ENCODE results near the gene DCAF6.
"Not testable (repeated sequence)": the region's sequence is repeated elsewhere in the genome, so short reads cannot be mapped to it uniquely, and the experiment has no call there.

Gene DCAF6

GRCh38 chr1:167924102-167924501, 12.4 kb upstream of the DCAF6 start:
- in situ Hi-C loops (cut with HindIII; ENCODE audit: low sequenced_read_pairs) = no loop called here
- DNase-seq (ENCODE audit: low read depth) = no peak
- no peak for TF ChIP-seq CTCF (IDR thresholded peaks at IDR 0.05; ENCODE audit: low read depth, low read length, missing control alignments)
- H3K4me3 ChIP-seq (ENCODE audit: low read depth, low read length) = no peak overlapping the region

- in situ Hi-C loops (cut with HindIII; ENCODE audit: low sequenced_read_pairs) = no loop called here
- DNase-seq (ENCODE audit: low read depth) = no peak
- TF ChIP-seq CTCF (IDR thresholded peaks at IDR 0.05; ENCODE audit: low read depth, low read length, missing control alignments) = no peak
- H3K4me3 ChIP-seq (ENCODE audit: low read depth, low read length) = no peak overlapping the region
Observed at GRCh38 chr1:167924543-167925231, 11.8 kb upstream of the DCAF6 start.

GRCh38 chr1:167926486-167926997, 9.9 kb upstream of the DCAF6 start:
- no peak for TF ChIP-seq CTCF (IDR thresholded peaks at IDR 0.05; ENCODE audit: low read depth, low read length, missing control alignments)
- no peak overlapping the region for H3K4me3 ChIP-seq (ENCODE audit: low read depth, low read length)
- DNase-seq (ENCODE audit: low read depth) = no peak
- in situ Hi-C loops (cut with HindIII; ENCODE audit: low sequenced_read_pairs) = no loop called here

GRCh38 chr1:167927046-167927754, 9.3 kb upstream of the DCAF6 start:
- H3K4me3 ChIP-seq (ENCODE audit: low read depth, low read length) = no peak overlapping the region
- no peak for TF ChIP-seq CTCF (IDR thresholded peaks at IDR 0.05; ENCODE audit: low read depth, low read length, missing control alignments)
- no peak for DNase-seq (ENCODE audit: low read depth)
- in situ Hi-C loops (cut with HindIII; ENCODE audit: low sequenced_read_pairs) = no loop called here

- no peak for TF ChIP-seq CTCF (IDR thresholded peaks at IDR 0.05; ENCODE audit: low read depth, low read length, missing control alignments)
- no peak overlapping the region for H3K4me3 ChIP-seq (ENCODE audit: low read depth, low read length)
- no peak for DNase-seq (ENCODE audit: low read depth)
- in situ Hi-C loops (cut with HindIII; ENCODE audit: low sequenced_read_pairs) = no loop called here
Observed at GRCh38 chr1:167928457-167928852, 8.0 kb upstream of the DCAF6 start.

- DNase-seq (ENCODE audit: low read depth); in situ Hi-C loops (cut with HindIII; ENCODE audit: low sequenced_read_pairs); H3K4me3 ChIP-seq (ENCODE audit: low read depth, low read length): not testable (repeated sequence)
Observed at GRCh38 chr1:167928919-167929318, 7.6 kb upstream of the DCAF6 start.

GRCh38 chr1:167929725-167930124, 6.8 kb upstream of the DCAF6 start:
- TF ChIP-seq CTCF (IDR thresholded peaks at IDR 0.05; ENCODE audit: low read depth, low read length, missing control alignments) = no peak

More at GRCh38 chr1:167929725-167930124, 6.8 kb upstream of the DCAF6 start:
- no peak for DNase-seq (ENCODE audit: low read depth)
- in situ Hi-C loops (cut with HindIII; ENCODE audit: low sequenced_read_pairs) = loop anchor here (5.0 kb wide), 1 partner anchor 52 kb away; no protein-coding TSS in a partner anchor
- no peak overlapping the region for H3K4me3 ChIP-seq (ENCODE audit: low read depth, low read length)

Data from astrocyte of the cerebellum (primary cell).